Keratinocyte (primary cell): ENCODE data around the gene LRRIQ4. TPM values are rescaled to one million over a fixed set of nuclear protein-coding genes. Genes with fewer than 3 reads are reported as not detected.

Experiments
- DNase-seq: peaks from one replicate; pipeline ENCODE4 v3.0.0-alpha.2; 2011; ENCODE audit warnings: low read depth, missing footprints, low spot score
- FAIRE-seq: peaks from 2 replicates; lab custom pipeline; 2011; peaks lifted over from hg19 to GRCh38; lab: Jason Lieb, UNC
- H2AFZ ChIP-seq: 2 replicates; pipeline ENCODE4 v1.6.0; 2012; ENCODE audit warnings: low read length, control low read depth, inconsistent platforms; ENCODE audit not compliant: control insufficient read depth
- H3K27ac ChIP-seq: 2 replicates; pipeline ENCODE4 v1.5.1; 2011; ENCODE audit warnings: low read length; ENCODE audit not compliant: control insufficient read depth, insufficient read depth
- H3K27me3 ChIP-seq: 3 replicates; pipeline ENCODE4 v1.6.0; 2011; ENCODE audit warnings: low read length; ENCODE audit not compliant: control insufficient read depth, insufficient read depth; ENCODE audit errors: extremely low read depth
- H3K36me3 ChIP-seq, 2 experiments: 2 replicates in 1 of 2; 3 replicates in 1 of 2; pipeline ENCODE4 v1.5.1; 2011; ENCODE audit warnings: low read length in 2 of 2, mild to moderate bottlenecking in 1 of 2; ENCODE audit not compliant: control insufficient read depth in 2 of 2, insufficient read depth in 2 of 2; ENCODE audit errors: extremely low read depth in 1 of 2
- H3K4me1 ChIP-seq: 3 replicates; pipeline ENCODE4 v1.5.1; 2011; ENCODE audit warnings: low read length; ENCODE audit not compliant: control insufficient read depth, insufficient read depth; ENCODE audit errors: extremely low read depth
- H3K4me2 ChIP-seq: 3 replicates; pipeline ENCODE4 v1.6.0; 2011; ENCODE audit warnings: low read depth, low read length; ENCODE audit not compliant: control insufficient read depth, insufficient read depth; ENCODE audit errors: extremely low read depth
- H3K4me3 ChIP-seq, 3 experiments: fragments of 200-600 bp in 1 of 3; sonication (generic) in 1 of 3; 2 replicates in 2 of 3; 3 replicates in 1 of 3; pipeline ENCODE4 v1.5.1; 2011 to 2016; ENCODE audit warnings: low read length in 3 of 3, mild to moderate bottlenecking in 3 of 3, control low read depth in 2 of 3, inconsistent platforms in 1 of 3, low read depth in 1 of 3, mixed read lengths in 1 of 3, mixed run types in 1 of 3, moderate library complexity in 1 of 3; ENCODE audit not compliant: control insufficient read depth in 2 of 3, insufficient read depth in 2 of 3; ENCODE audit errors: extremely low read depth in 1 of 3
- H3K79me2 ChIP-seq: 2 replicates; pipeline ENCODE4 v1.6.0; 2012; ENCODE audit warnings: low read length; ENCODE audit not compliant: control insufficient read depth, insufficient read depth
- H3K9ac ChIP-seq: 3 replicates; pipeline ENCODE4 v1.6.0; 2011; ENCODE audit warnings: low read length; ENCODE audit not compliant: control insufficient read depth, insufficient read depth; ENCODE audit errors: extremely low read depth
- H3K9me1 ChIP-seq: 3 replicates; pipeline ENCODE4 v1.6.0; 2011; ENCODE audit warnings: low read length; ENCODE audit not compliant: control insufficient read depth, insufficient read depth; ENCODE audit errors: extremely low read depth
- H3K9me3 ChIP-seq: 2 replicates; pipeline ENCODE4 v1.5.1; 2012; ENCODE audit warnings: low read depth, low read length; ENCODE audit not compliant: control insufficient read depth
- H4K20me1 ChIP-seq: 3 replicates; pipeline ENCODE4 v1.6.0; 2011; ENCODE audit warnings: low read length; ENCODE audit not compliant: control insufficient read depth, insufficient read depth; ENCODE audit errors: extremely low read depth
- EZH2 ChIP-seq: IDR thresholded peaks from one replicate; pipeline ENCODE4 v1.6.1; 2012; ENCODE audit warnings: inconsistent platforms, mild to moderate bottlenecking, low read length, moderate library complexity
- dilution Hi-C: fragments of 300-500 bp; cut with MboI; formaldehyde crosslinking; loops from one replicate; pipeline ENCODE4 v1.7.0; 2020; ENCODE audit warnings: low sequenced_read_pairs; ENCODE audit not compliant: extremely low pct_ligation_motif_present
- polyA plus RNA-seq, 5 experiments: library from polyadenylated mRNA; depleted of rRNA in 3 of 5; stranded (reverse) in 3 of 5; stranded (forward) in 1 of 5; unstranded in 1 of 5; fragments of >200 nt; gene quantifications; 1 replicate in 1 of 5; 2 replicates in 3 of 5; 3 replicates in 1 of 5; pipeline versions ENCODE4 v1.2.1 to v1.2.3, GENCODE V29; 2011 to 2012; ENCODE audit warnings: missing spikeins in 2 of 5, low read depth in 1 of 5, low replicate concordance in 1 of 5
- TF ChIP-seq, protein P1 (sequence below), 3 experiments: IDR thresholded peaks in 1 of 3; conservative IDR thresholded peaks in 1 of 3; optimal IDR thresholded peaks in 1 of 3; 2 replicates in 2 of 3; 3 replicates in 1 of 3; pipeline versions ENCODE3 to v1.5.1; 2011; ENCODE audit warnings: low read length in 3 of 3, mild to moderate bottlenecking in 3 of 3, moderate library complexity in 2 of 3, control low read depth in 1 of 3, inconsistent platforms in 1 of 3; ENCODE audit not compliant: insufficient read depth in 2 of 3; ENCODE audit errors: extremely low read depth in 1 of 3

Gene LRRIQ4
- polyA plus RNA-seq, 1 donor (not counting 4 experiments of a cell fraction or from before 2014, with no cell fraction given), result not detected

DNA sequence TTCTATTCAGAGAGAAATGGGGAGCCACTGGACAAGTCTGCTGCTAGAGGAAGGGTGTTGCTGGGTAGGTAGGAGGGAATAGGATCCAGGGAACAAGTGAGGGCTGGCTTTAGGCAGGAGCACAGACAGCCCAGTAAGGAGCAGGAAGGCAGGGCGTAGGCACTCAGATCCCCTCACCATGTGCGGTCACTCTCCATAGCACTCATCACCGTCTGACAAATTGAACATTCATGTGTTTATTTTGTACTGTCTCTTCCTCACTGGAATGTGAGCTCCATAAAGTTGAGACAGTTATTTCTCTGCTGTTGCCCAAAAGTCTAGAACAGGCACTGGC is 24.2 kb downstream of the LRRIQ4 start:
- TF ChIP-seq, protein P1, sequence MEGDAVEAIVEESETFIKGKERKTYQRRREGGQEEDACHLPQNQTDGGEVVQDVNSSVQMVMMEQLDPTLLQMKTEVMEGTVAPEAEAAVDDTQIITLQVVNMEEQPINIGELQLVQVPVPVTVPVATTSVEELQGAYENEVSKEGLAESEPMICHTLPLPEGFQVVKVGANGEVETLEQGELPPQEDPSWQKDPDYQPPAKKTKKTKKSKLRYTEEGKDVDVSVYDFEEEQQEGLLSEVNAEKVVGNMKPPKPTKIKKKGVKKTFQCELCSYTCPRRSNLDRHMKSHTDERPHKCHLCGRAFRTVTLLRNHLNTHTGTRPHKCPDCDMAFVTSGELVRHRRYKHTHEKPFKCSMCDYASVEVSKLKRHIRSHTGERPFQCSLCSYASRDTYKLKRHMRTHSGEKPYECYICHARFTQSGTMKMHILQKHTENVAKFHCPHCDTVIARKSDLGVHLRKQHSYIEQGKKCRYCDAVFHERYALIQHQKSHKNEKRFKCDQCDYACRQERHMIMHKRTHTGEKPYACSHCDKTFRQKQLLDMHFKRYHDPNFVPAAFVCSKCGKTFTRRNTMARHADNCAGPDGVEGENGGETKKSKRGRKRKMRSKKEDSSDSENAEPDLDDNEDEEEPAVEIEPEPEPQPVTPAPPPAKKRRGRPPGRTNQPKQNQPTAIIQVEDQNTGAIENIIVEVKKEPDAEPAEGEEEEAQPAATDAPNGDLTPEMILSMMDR (optimal IDR thresholded peaks at IDR 0.05 in 1 of 3, IDR thresholded peaks at IDR 0.05 in 1 of 3, conservative IDR thresholded peaks at IDR 0.05 in 1 of 3; ENCODE audit: extremely low read depth in 1 of 3, insufficient read depth in 2 of 3, low read length in 3 of 3), result no peak
- no peak for TF ChIP-seq EZH2
- Histone ChIP-seq H3K4me2 (no peak overlapping the region), H3K9me3 (no peaks in the 10 kb centered on the region), H2AFZ (no peak overlapping the region), H3K9ac (no peak overlapping the region), H4K20me1 (no peaks in the 10 kb centered on the region), H3K36me3 (no peaks in the 10 kb centered on the region), H3K27me3 (no peaks in the 10 kb centered on the region), H3K27ac (no peak overlapping the region), H3K79me2 (no peaks in the 10 kb centered on the region), H3K4me1 (no peaks in the 10 kb centered on the region), H3K9me1 (no peaks in the 10 kb centered on the region), H3K4me3 (no peak overlapping the region)
- dilution Hi-C loops, result no loop called here
- FAIRE-seq (no peak), DNase-seq (no peak)

DNA sequence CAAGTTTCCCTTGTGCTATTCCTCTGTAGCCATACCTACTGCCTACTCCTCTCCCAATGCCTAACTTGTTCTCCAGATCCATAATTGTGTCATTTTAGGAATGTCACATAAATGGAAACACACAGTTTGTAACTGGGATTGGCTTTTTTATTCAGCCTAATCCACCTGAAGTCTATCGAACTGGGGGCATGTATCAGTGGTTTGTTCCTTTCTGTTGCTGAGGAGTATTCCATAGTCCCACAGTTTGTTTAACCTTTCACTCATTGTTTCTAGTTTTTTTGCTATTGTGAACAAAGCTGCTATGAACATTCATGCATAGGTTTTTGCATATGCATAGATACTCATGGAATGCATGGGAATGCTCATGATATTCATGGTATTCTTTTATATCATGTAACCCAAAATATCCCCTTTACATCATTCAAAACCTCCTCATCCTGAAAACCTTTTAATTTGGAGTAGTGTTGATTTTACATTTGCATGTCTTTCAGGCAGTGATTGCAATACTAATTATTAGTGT is 25.9 kb downstream of the LRRIQ4 start:
- Histone ChIP-seq H3K9ac (no peak overlapping the region), H3K79me2 (no peaks in the 10 kb centered on the region), H3K27me3 (no peaks in the 10 kb centered on the region), H3K27ac (no peak overlapping the region), H3K9me1 (no peaks in the 10 kb centered on the region), H2AFZ (no peak overlapping the region), H4K20me1 (no peaks in the 10 kb centered on the region), H3K4me3 (no peak overlapping the region), H3K36me3 (no peaks in the 10 kb centered on the region), H3K9me3 (no peaks in the 10 kb centered on the region), H3K4me1 (no peaks in the 10 kb centered on the region), H3K4me2 (no peak overlapping the region)
- FAIRE-seq, result no peak
- dilution Hi-C loops, result no loop called here
- no peak for TF ChIP-seq EZH2
- TF ChIP-seq, protein P1 (optimal IDR thresholded peaks at IDR 0.05 in 1 of 3, IDR thresholded peaks at IDR 0.05 in 1 of 3, conservative IDR thresholded peaks at IDR 0.05 in 1 of 3; ENCODE audit: extremely low read depth in 1 of 3, insufficient read depth in 2 of 3, low read length in 3 of 3), result no peak
- DNase-seq, result no peak
